Endothelial cell of umbilical vein (primary cell): ENCODE measurements around the gene GALNT14. TPM values are rescaled to one million over a fixed set of nuclear protein-coding genes. Genes with fewer than 3 reads are reported as not detected.

Source experiments
- BruUV-seq: library from RNA; stranded (reverse); fragments of 400-500 nt; replicated peaks from 2 replicates; lab custom pipeline; 2021; lab: Mats Ljungman, UMichigan
- CTCF ChIA-PET: fragments of 300-600, 350-600 bp; sonication (Branson Sonifier 250); formaldehyde crosslinking; loops from one replicate; lab custom pipeline; 2021; ENCODE audit warnings: antibody characterized with exemption, inconsistent platforms; lab: Charles Lee
- POLR2A ChIA-PET: fragments of 300-600, 350-600 bp; sonication (Branson Sonifier 250); formaldehyde crosslinking; loops from one replicate; lab custom pipeline; 2021; ENCODE audit warnings: antibody characterized with exemption, inconsistent platforms; lab: Charles Lee
- DNase-seq: peaks from one replicate; pipeline ENCODE4 v3.0.0-alpha.2; 2011; ENCODE audit warnings: low read depth, low spot score
- FAIRE-seq: peaks from 2 replicates; lab custom pipeline; 2011; peaks lifted over from hg19 to GRCh38; lab: Jason Lieb, UNC
- H2AFZ ChIP-seq: 2 replicates; pipeline ENCODE4 v1.6.0; 2012; ENCODE audit warnings: low read depth, low read length, control low read depth, inconsistent platforms
- H3K27ac ChIP-seq: 2 replicates; pipeline ENCODE4 v1.5.1; 2011; ENCODE audit warnings: low read depth, mild to moderate bottlenecking, control low read depth, low read length, moderate library complexity; ENCODE audit not compliant: insufficient read depth
- H3K27me3 ChIP-seq, 2 experiments: 2 replicates each; pipeline versions ENCODE4 v1.6.0 to v1.6.1; 2011; ENCODE audit warnings: low read length in 2 of 2, mixed read lengths in 1 of 2; ENCODE audit not compliant: control insufficient read depth in 2 of 2, insufficient read depth in 2 of 2
- H3K36me3 ChIP-seq, 2 experiments: 2 replicates in 1 of 2; 3 replicates in 1 of 2; pipeline ENCODE4 v1.5.1; 2011; ENCODE audit warnings: low read length in 2 of 2, mild to moderate bottlenecking in 1 of 2, moderate library complexity in 1 of 2; ENCODE audit not compliant: control insufficient read depth in 2 of 2, insufficient read depth in 2 of 2; ENCODE audit errors: extremely low read depth in 1 of 2
- H3K4me1 ChIP-seq: 3 replicates; pipeline ENCODE4 v1.5.1; 2011; ENCODE audit warnings: mild to moderate bottlenecking, low read length; ENCODE audit not compliant: control insufficient read depth, insufficient read depth; ENCODE audit errors: extremely low read depth
- H3K4me2 ChIP-seq: 2 replicates; pipeline ENCODE4 v1.6.1; 2011; ENCODE audit warnings: low read length, control low read depth, mixed read lengths; ENCODE audit not compliant: insufficient read depth
- H3K4me3 ChIP-seq, 3 experiments: fragments of 200-600 bp in 1 of 3; sonication (generic), shearing (Covaris generic) in 1 of 3; replicated peaks in 1 of 3; 2 replicates each; pipeline ENCODE4 v1.5.1; 2011 to 2016; ENCODE audit warnings: control low read depth in 3 of 3, low read length in 3 of 3, mild to moderate bottlenecking in 2 of 3, inconsistent platforms in 1 of 3, low read depth in 1 of 3, moderate library complexity in 1 of 3; ENCODE audit not compliant: insufficient read depth in 1 of 3
- H3K79me2 ChIP-seq: 2 replicates; pipeline ENCODE4 v1.6.0; 2012; ENCODE audit warnings: low read length, inconsistent platforms; ENCODE audit not compliant: control insufficient read depth, insufficient read depth
- H3K9ac ChIP-seq: replicated peaks from 2 replicates; pipeline ENCODE3; 2011; ENCODE audit warnings: low read length, control low read depth; ENCODE audit not compliant: insufficient read depth; ENCODE audit errors: extremely low read depth
- H3K9me1 ChIP-seq: replicated peaks from 3 replicates; pipeline ENCODE4 v1.6.0; 2011; ENCODE audit warnings: mild to moderate bottlenecking, low read length; ENCODE audit not compliant: control insufficient read depth, insufficient read depth; ENCODE audit errors: extremely low read depth
- H3K9me3 ChIP-seq: replicated peaks from 2 replicates; pipeline ENCODE4 v1.5.1; 2012; ENCODE audit warnings: low read length, inconsistent platforms; ENCODE audit not compliant: control insufficient read depth, insufficient read depth
- H4K20me1 ChIP-seq: replicated peaks from 2 replicates; pipeline ENCODE3; 2011; ENCODE audit warnings: mild to moderate bottlenecking, low read length; ENCODE audit not compliant: control insufficient read depth, insufficient read depth; ENCODE audit errors: extremely low read depth
- EZH2 ChIP-seq: IDR thresholded peaks from 2 replicates; pipeline ENCODE4 v1.6.1; 2012; ENCODE audit warnings: borderline replicate concordance, low read depth, mild to moderate bottlenecking, moderate library complexity, low read length, inconsistent platforms; ENCODE audit not compliant: severe bottlenecking
- FOS ChIP-seq: IDR thresholded peaks from 2 replicates; pipeline ENCODE4 v1.6.1; 2011; ENCODE audit warnings: mild to moderate bottlenecking, low read length, moderate library complexity, borderline replicate concordance; ENCODE audit not compliant: insufficient read depth
- JUN ChIP-seq: IDR thresholded peaks from 2 replicates; pipeline ENCODE4 v1.6.1; 2011; ENCODE audit warnings: borderline replicate concordance, low read depth; ENCODE audit not compliant: insufficient read length, insufficient read depth
- MAX ChIP-seq: IDR thresholded peaks from 2 replicates; pipeline ENCODE4 v1.6.1; 2011; ENCODE audit not compliant: insufficient read depth, insufficient read length
- MYC ChIP-seq: IDR thresholded peaks from one replicate; pipeline ENCODE4 v1.6.1; 2011; ENCODE audit warnings: mild to moderate bottlenecking, low read depth, low read length
- POLR2A ChIP-seq: IDR thresholded peaks from 2 replicates; pipeline ENCODE4 v1.6.1; 2012; ENCODE audit warnings: low read depth, mild to moderate bottlenecking, control low read depth, low read length
- POLR2AphosphoS5 ChIP-seq: IDR thresholded peaks from 2 replicates; pipeline ENCODE4 v1.6.1; 2012; ENCODE audit warnings: low read depth, mild to moderate bottlenecking, control low read depth, low read length, moderate library complexity; ENCODE audit not compliant: insufficient read depth
- dilution Hi-C: fragments of 300-500 bp; cut with MboI; formaldehyde crosslinking; loops from one replicate; pipeline ENCODE4 v1.15.0; 2019; ENCODE audit warnings: low sequenced_read_pairs; ENCODE audit not compliant: extremely low pct_ligation_motif_present
- intact Hi-C: fragments of 100-400 bp; cut with micrococcal nuclease; formaldehyde crosslinking; loops from one replicate; pipeline ENCODE4 v1.10.0; 2022
- polyA plus RNA-seq, 4 experiments: library from polyadenylated mRNA; depleted of rRNA in 3 of 4; stranded (reverse) in 3 of 4; unstranded in 1 of 4; fragments of >200 nt; gene quantifications; 2 replicates each; pipeline versions ENCODE4 v1.2.1 to v1.2.3, GENCODE V29; 2011 to 2012; ENCODE audit warnings: missing spikeins in 1 of 4
- total RNA-seq: library from RNA; stranded (reverse); gene quantifications from 2 replicates; pipeline ENCODE4 v1.2.3, GENCODE V29; 2021
- TF ChIP-seq, protein P1 (sequence below), 2 donors: IDR thresholded peaks; 1 replicate in 1 of 2; 2 replicates in 1 of 2; pipeline ENCODE4 v1.5.1; 2011; ENCODE audit warnings: low read length in 2 of 2, mild to moderate bottlenecking in 2 of 2, moderate library complexity in 2 of 2, control low read depth in 1 of 2, inconsistent platforms in 1 of 2, low read depth in 1 of 2; ENCODE audit not compliant: insufficient read depth in 1 of 2; ENCODE audit errors: extremely low read depth in 1 of 2

The GALNT14 gene
- total and polyA plus RNA-seq, 2 donors (not counting 3 experiments of a cell fraction or from before 2014, with no cell fraction given) = 0.04 to 0.40 TPM

- H3K4me3 ChIP-seq = no peak overlapping the region
- H3K79me2 ChIP-seq = no peaks in the 10 kb centered on the region
- H3K27me3 ChIP-seq = no peaks in the 10 kb centered on the region
- no peaks in the 10 kb centered on the region for H4K20me1 ChIP-seq
- no peaks in the 10 kb centered on the region for H3K9me1 ChIP-seq
- H3K27ac ChIP-seq = no peak overlapping the region
- no peak overlapping the region for H3K4me2 ChIP-seq
- no peak for FAIRE-seq
- TF ChIP-seq, protein P1, sequence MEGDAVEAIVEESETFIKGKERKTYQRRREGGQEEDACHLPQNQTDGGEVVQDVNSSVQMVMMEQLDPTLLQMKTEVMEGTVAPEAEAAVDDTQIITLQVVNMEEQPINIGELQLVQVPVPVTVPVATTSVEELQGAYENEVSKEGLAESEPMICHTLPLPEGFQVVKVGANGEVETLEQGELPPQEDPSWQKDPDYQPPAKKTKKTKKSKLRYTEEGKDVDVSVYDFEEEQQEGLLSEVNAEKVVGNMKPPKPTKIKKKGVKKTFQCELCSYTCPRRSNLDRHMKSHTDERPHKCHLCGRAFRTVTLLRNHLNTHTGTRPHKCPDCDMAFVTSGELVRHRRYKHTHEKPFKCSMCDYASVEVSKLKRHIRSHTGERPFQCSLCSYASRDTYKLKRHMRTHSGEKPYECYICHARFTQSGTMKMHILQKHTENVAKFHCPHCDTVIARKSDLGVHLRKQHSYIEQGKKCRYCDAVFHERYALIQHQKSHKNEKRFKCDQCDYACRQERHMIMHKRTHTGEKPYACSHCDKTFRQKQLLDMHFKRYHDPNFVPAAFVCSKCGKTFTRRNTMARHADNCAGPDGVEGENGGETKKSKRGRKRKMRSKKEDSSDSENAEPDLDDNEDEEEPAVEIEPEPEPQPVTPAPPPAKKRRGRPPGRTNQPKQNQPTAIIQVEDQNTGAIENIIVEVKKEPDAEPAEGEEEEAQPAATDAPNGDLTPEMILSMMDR (IDR thresholded peaks at IDR 0.05; ENCODE audit: extremely low read depth in 1 of 2, insufficient read depth in 1 of 2, low read depth in 1 of 2, low read length in 2 of 2) = no peak
- no peak for TF ChIP-seq POLR2A
- no peak for TF ChIP-seq MAX
- TF ChIP-seq MYC = no peak
- no peak for TF ChIP-seq POLR2AphosphoS5
- no peak for TF ChIP-seq JUN
- no peak for TF ChIP-seq EZH2
- no peak for TF ChIP-seq FOS
- CTCF ChIA-PET = no interaction called here
- POLR2A ChIA-PET = no interaction called here
- H3K9me3 ChIP-seq = no peaks in the 10 kb centered on the region
- BruUV-seq = no TSS peak
- no peak for DNase-seq
- intact Hi-C loops = no loop called here
- H3K9ac ChIP-seq = no peak overlapping the region
- no peaks in the 10 kb centered on the region for H3K4me1 ChIP-seq
- dilution Hi-C loops = no loop called here
- no peak overlapping the region for H2AFZ ChIP-seq
- no peaks in the 10 kb centered on the region for H3K36me3 ChIP-seq
Observed at GRCh38 chr2:30981096-30981495, 157.1 kb downstream of the GALNT14 start.
